HFFc6 (cell line): ENCODE data around the gene LRRC8C. TPM values are rescaled to one million over a fixed set of nuclear protein-coding genes. Genes with fewer than 3 reads are reported as not detected.
"Not testable (repeated sequence)": the region's sequence is repeated elsewhere in the genome, so short reads cannot be mapped to it uniquely, and the experiment has no call there.

Experiments
- DNase-seq: peaks from one replicate; pipeline ENCODE4 v3.0.0-alpha.2; 2018
- H3K27ac Mint-ChIP-seq: 2 replicates; pipeline ENCODE4 v1.8.0; 2020; ENCODE audit warnings: mild to moderate bottlenecking, mixed read lengths
- H3K27me3 Mint-ChIP-seq: 2 replicates; pipeline ENCODE4 v1.8.0; 2021; ENCODE audit warnings: mild to moderate bottlenecking, moderate library complexity, mixed read lengths; ENCODE audit not compliant: insufficient read depth
- H3K36me3 Mint-ChIP-seq: 2 replicates; pipeline ENCODE4 v1.8.0; 2021; ENCODE audit warnings: low read depth, mixed read lengths
- H3K4me1 Mint-ChIP-seq: 2 replicates; pipeline ENCODE4 v1.8.0; 2020; ENCODE audit warnings: low read depth, mixed read lengths
- H3K4me3 Mint-ChIP-seq: 2 replicates; pipeline ENCODE4 v1.8.0; 2020; ENCODE audit warnings: mild to moderate bottlenecking, moderate library complexity, mixed read lengths
- H3K9me3 Mint-ChIP-seq: 2 replicates; pipeline ENCODE4 v1.8.0; 2020; ENCODE audit warnings: mild to moderate bottlenecking, mixed read lengths
- total RNA-seq, 6 experiments: library from RNA; stranded (reverse); fragmentation: NEBNext Ultra II Directional; extraction: Animal tissue kit (Norgen Biotek cat#: 25700); gene quantifications; 2 replicates in 1 of 6; 3 replicates in 5 of 6; pipeline ENCODE4 v1.2.3, GENCODE V29; 2021
- TF ChIP-seq, protein P1 (sequence below): fragments of 200-600 bp; sonication (generic); IDR thresholded peaks from 2 replicates; pipeline ENCODE4 v1.5.0; 2021; ENCODE audit warnings: antibody characterized with exemption, mild to moderate bottlenecking

The LRRC8C gene
- total RNA-seq, 6 experiments from 2014 or later: 5.0 to 13.7 (median 10.9) TPM

DNA sequence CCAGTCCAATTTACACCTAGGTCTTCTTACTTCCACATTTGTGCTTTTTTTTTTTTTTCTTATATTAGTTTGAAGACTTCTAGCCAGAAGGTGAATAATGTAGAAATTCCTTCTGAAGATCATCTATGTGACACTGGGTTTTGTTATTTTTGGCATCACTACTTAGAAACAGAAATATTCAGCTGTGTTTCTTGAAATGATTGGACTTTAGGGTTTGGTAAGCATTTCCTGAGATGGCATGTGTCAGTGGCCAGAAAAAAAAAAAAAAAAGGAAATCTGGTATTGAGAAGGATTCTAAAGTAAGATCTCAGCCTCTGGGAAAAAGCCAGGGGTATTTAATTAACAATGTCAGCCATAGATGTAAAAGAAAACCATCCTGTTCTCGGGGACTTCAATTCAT lies 43.4 kb upstream of the LRRC8C start:
- Mint-ChIP-seq H3K27ac (no peak overlapping the region), H3K4me3 (no peak overlapping the region), H3K4me1 (no peaks in the 10 kb centered on the region), H3K9me3 (no peaks in the 10 kb centered on the region), H3K27me3 (peaks cover 10% of the 10 kb centered on the region; the same call in 1 of the 2 replicates), H3K36me3 (no peaks in the 10 kb centered on the region)
- TF ChIP-seq, protein P1, sequence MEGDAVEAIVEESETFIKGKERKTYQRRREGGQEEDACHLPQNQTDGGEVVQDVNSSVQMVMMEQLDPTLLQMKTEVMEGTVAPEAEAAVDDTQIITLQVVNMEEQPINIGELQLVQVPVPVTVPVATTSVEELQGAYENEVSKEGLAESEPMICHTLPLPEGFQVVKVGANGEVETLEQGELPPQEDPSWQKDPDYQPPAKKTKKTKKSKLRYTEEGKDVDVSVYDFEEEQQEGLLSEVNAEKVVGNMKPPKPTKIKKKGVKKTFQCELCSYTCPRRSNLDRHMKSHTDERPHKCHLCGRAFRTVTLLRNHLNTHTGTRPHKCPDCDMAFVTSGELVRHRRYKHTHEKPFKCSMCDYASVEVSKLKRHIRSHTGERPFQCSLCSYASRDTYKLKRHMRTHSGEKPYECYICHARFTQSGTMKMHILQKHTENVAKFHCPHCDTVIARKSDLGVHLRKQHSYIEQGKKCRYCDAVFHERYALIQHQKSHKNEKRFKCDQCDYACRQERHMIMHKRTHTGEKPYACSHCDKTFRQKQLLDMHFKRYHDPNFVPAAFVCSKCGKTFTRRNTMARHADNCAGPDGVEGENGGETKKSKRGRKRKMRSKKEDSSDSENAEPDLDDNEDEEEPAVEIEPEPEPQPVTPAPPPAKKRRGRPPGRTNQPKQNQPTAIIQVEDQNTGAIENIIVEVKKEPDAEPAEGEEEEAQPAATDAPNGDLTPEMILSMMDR: no peak
- no peak for DNase-seq

DNA sequence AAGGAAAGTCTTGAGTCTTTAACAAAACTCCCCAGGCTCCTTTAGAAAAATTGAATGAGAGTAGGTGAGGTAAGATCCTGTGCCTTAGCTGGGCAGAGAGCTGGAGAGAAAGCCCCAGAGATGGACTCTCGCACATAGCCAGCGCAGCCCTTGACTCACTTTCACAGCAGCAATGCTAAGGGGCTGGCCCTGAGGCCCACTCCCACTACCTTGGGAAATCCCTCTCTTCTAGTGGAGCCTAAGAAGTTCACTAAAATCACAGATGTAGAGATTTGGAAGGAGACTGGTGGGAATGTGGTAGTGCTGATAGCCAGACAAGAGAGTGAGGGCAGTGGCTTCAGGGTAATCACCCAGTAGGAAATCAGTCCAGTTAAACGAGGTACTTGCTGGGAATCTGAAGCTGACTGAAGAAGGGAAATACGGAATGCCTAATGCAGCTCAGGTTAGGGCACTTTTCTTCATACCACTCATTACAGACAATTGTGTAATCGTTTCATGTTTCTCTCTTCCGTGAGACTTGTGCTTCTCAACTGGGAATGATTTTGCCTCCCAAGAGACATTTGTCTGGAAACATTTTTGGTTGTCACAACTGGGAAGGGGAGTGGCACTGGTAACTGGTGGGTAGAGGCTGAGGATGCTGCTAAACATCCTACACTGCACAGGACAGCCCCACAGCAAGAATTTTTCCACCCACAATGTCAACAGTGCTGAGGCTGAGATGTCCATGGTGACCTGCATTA lies 42.4 kb upstream of the LRRC8C start:
- no peak for DNase-seq
- no peaks in the 10 kb centered on the region for H3K4me1 Mint-ChIP-seq
- TF ChIP-seq, protein P1: no peak

DNA sequence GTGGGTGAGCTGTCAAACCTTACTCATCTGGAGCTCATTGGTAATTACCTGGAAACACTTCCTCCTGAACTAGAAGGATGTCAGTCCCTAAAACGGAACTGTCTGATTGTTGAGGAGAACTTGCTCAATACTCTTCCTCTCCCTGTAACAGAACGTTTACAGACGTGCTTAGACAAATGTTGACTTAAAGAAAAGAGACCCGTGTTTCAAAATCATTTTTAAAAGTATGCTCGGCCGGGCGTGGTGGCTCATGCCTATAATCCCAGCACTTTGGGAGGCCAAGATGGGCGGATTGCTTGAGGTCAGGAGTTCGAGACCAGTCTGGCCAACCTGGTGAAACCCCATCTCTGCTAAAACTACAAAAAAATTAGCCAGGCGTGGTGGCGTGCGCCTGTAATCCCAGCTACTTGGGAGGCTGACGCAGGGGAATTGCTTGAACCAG lies 40.0 kb upstream of the LRRC8C start:
- not testable (repeated sequence) for H3K4me1 Mint-ChIP-seq, H3K9me3 Mint-ChIP-seq, H3K4me3 Mint-ChIP-seq, H3K27ac Mint-ChIP-seq, H3K27me3 Mint-ChIP-seq, H3K36me3 Mint-ChIP-seq, DNase-seq

More for the DNA sequence above, 42.4 kb upstream of the LRRC8C start:
- no peak overlapping the region for H3K27ac Mint-ChIP-seq
- H3K27me3 Mint-ChIP-seq: peaks cover 5% of the 10 kb centered on the region; the same call in 1 of the 2 replicates
- no peak overlapping the region for H3K4me3 Mint-ChIP-seq
- H3K36me3 Mint-ChIP-seq: no peaks in the 10 kb centered on the region
- H3K9me3 Mint-ChIP-seq: no peaks in the 10 kb centered on the region

DNA sequence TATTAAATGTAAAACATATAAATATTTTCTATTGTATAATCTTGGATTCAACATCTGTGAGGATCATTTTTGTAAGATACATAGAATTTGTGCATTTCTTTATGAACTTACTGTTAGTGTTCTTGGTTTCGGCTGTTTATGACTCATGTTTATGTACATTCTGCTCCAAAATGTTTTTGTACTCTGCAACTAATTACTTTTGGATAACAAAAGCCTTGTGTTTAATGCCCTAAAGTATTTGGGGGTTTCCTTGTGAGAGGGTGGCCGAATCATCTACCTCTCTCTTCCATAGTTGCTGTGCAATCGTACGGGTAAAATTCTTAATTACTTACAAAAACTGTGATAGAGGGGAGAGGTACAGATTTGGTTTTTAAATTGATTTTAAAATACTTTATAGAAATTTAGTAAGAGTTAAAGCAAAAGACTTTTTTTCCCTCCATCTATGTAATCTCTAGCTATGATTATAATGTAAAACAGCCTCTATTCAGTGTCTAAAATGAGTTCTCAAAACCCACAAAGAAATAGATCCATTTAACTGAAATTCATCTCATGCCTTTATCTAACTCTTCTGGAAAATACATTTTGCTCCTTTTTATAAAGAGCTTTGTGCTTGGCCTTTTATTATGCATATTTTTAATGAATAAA lies 38.7 kb upstream of the LRRC8C start:
- no peaks in the 10 kb centered on the region for H3K36me3 Mint-ChIP-seq
- TF ChIP-seq, protein P1: no peak
- H3K9me3 Mint-ChIP-seq: no peaks in the 10 kb centered on the region
- H3K27me3 Mint-ChIP-seq: no peaks in the 10 kb centered on the region; the same call in 1 of the 2 replicates
- DNase-seq: no peak
- H3K4me1 Mint-ChIP-seq: no peaks in the 10 kb centered on the region
- no peak overlapping the region for H3K4me3 Mint-ChIP-seq
- no peak overlapping the region for H3K27ac Mint-ChIP-seq

DNA sequence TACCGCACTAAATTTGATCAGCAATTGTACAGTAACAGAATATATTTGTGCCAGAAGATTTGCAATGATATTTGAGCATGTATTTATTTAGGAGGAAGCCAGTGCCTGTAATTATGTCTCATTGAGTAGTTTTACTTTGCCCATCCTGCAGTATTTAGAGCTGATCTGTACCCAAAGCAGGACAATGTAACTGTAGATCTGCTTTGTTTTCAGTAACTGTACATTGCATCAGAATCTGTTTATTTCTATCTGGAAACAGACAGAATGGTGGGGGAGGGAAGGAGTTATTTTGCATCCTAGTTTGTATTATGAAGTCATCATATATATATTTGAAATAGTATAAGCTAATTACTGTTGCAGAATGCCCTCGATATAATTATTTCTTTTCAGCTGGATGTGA lies 36.2 kb upstream of the LRRC8C start:
- Mint-ChIP-seq H3K4me1 (no peaks in the 10 kb centered on the region), H3K9me3 (no peaks in the 10 kb centered on the region), H3K4me3 (no peak overlapping the region), H3K27me3 (peaks cover 4% of the 10 kb centered on the region), H3K36me3 (no peaks in the 10 kb centered on the region), H3K27ac (no peak overlapping the region)
- DNase-seq: no peak
- TF ChIP-seq, protein P1: no peak
